Activated naive CD4-positive, alpha-beta T cell treated with anti-CD3 and anti-CD28 coated beads for 36 hours (primary cell): ENCODE data around the gene GPR180. TPM values are rescaled to one million over a fixed set of nuclear protein-coding genes. Genes with fewer than 3 reads are reported as not detected.

Source experiments
- CTCF ChIA-PET: fragments of 350-600 bp; sonication (Branson Sonifier 250); formaldehyde crosslinking; loops from one replicate; lab custom pipeline; 2021; ENCODE audit warnings: antibody characterized with exemption; lab: Charles Lee
- DNase-seq: peaks from one replicate; pipeline ENCODE4 v3.0.0-alpha.2; 2020
- H3K27ac Mint-ChIP-seq: one replicate; pipeline ENCODE4 v1.8.0; 2021; ENCODE audit warnings: mild to moderate bottlenecking, mixed read lengths
- H3K27me3 Mint-ChIP-seq: one replicate; pipeline ENCODE4 v1.8.0; 2021; ENCODE audit warnings: low read depth, mixed read lengths
- H3K36me3 Mint-ChIP-seq: one replicate; pipeline ENCODE4 v1.8.0; 2021; ENCODE audit warnings: low read depth, mixed read lengths
- H3K4me1 Mint-ChIP-seq: one replicate; pipeline ENCODE4 v1.8.0; 2021; ENCODE audit warnings: low read depth, mixed read lengths
- H3K4me3 Mint-ChIP-seq: one replicate; pipeline ENCODE4 v1.8.0; 2021; ENCODE audit warnings: mild to moderate bottlenecking, moderate library complexity, mixed read lengths
- H3K9me3 Mint-ChIP-seq: one replicate; pipeline ENCODE4 v1.8.0; 2021; ENCODE audit warnings: mixed read lengths
- intact Hi-C: fragments of 100-400 bp; cut with micrococcal nuclease; formaldehyde crosslinking; loops from one replicate; pipeline ENCODE4 v1.15.1; 2023
- total RNA-seq, 2 experiments: library from RNA; stranded (reverse); gene quantifications; one replicate each; pipeline ENCODE4 v1.2.3, GENCODE V29; 2021

Gene GPR180
- total RNA-seq, 2 experiments from 2014 or later: 5.6 to 5.7 TPM

- no peaks in the 10 kb centered on the region for H3K4me1 Mint-ChIP-seq
- no peak for DNase-seq
- H3K4me3 Mint-ChIP-seq: no peak overlapping the region
- intact Hi-C loops: no loop called here
- CTCF ChIA-PET: interaction anchor here (1.0 kb wide), 2 partner anchors 50 to 125 kb away, joined by 3 read pairs; no protein-coding TSS in a partner anchor
- H3K27ac Mint-ChIP-seq: no peak overlapping the region
- no peaks in the 10 kb centered on the region for H3K9me3 Mint-ChIP-seq
- peaks cover 53% of the 10 kb centered on the region for H3K36me3 Mint-ChIP-seq
- H3K27me3 Mint-ChIP-seq: no peaks in the 10 kb centered on the region
Measured at GRCh38 chr13:94569615-94570014, 32.0 kb upstream of the GPR180 start.

GRCh38 chr13:94579063-94579462 is 22.6 kb upstream of the GPR180 start:
- H3K4me3 Mint-ChIP-seq: no peak overlapping the region

GRCh38 chr13:94583926-94584325 is 17.7 kb upstream of the GPR180 start:
- CTCF ChIA-PET: no interaction called here

More at GRCh38 chr13:94579063-94579462, 22.6 kb upstream of the GPR180 start:
- Mint-ChIP-seq H3K4me1 (peaks cover 8% of the 10 kb centered on the region), H3K27ac (no peak overlapping the region), H3K36me3 (peaks cover 37% of the 10 kb centered on the region), H3K27me3 (no peaks in the 10 kb centered on the region), H3K9me3 (no peaks in the 10 kb centered on the region)
- CTCF ChIA-PET: no interaction called here
- intact Hi-C loops: no loop called here
- DNase-seq: no peak

GRCh38 chr13:94585543-94586101 is 16.0 kb upstream of the GPR180 start:
- H3K4me1 Mint-ChIP-seq: peaks cover 28% of the 10 kb centered on the region
- no peak for DNase-seq
- H3K27me3 Mint-ChIP-seq: no peaks in the 10 kb centered on the region
- H3K27ac Mint-ChIP-seq: no peak overlapping the region
- CTCF ChIA-PET: interaction anchor here (0.7 to 1.4 kb wide), 2 partner anchors 149 to 272 kb away, joined by 3 to 4 read pairs; no protein-coding TSS in a partner anchor
- H3K4me3 Mint-ChIP-seq: no peak overlapping the region
- H3K9me3 Mint-ChIP-seq: no peaks in the 10 kb centered on the region
- H3K36me3 Mint-ChIP-seq: peaks cover 46% of the 10 kb centered on the region
- intact Hi-C loops: no loop called here

More at GRCh38 chr13:94583926-94584325, 17.7 kb upstream of the GPR180 start:
- DNase-seq: no peak
- Mint-ChIP-seq H3K36me3 (peaks cover 46% of the 10 kb centered on the region), H3K27me3 (no peaks in the 10 kb centered on the region), H3K4me1 (peaks cover 18% of the 10 kb centered on the region), H3K27ac (no peak overlapping the region), H3K4me3 (no peak overlapping the region), H3K9me3 (no peaks in the 10 kb centered on the region)
- intact Hi-C loops: no loop called here

- DNase-seq: no peak
Measured at GRCh38 chr13:94586371-94586770, 15.3 kb upstream of the GPR180 start.

GRCh38 chr13:94588541-94588940 is 13.1 kb upstream of the GPR180 start:
- peaks cover 38% of the 10 kb centered on the region for H3K36me3 Mint-ChIP-seq
- DNase-seq: no peak
- H3K27me3 Mint-ChIP-seq: no peaks in the 10 kb centered on the region
- H3K9me3 Mint-ChIP-seq: no peaks in the 10 kb centered on the region
- intact Hi-C loops: no loop called here
- no peak overlapping the region for H3K27ac Mint-ChIP-seq
- H3K4me1 Mint-ChIP-seq: peaks cover 38% of the 10 kb centered on the region
- no peak overlapping the region for H3K4me3 Mint-ChIP-seq
- CTCF ChIA-PET: no interaction called here

More at GRCh38 chr13:94586371-94586770, 15.3 kb upstream of the GPR180 start:
- H3K27me3 Mint-ChIP-seq: no peaks in the 10 kb centered on the region
- H3K36me3 Mint-ChIP-seq: peaks cover 42% of the 10 kb centered on the region
- intact Hi-C loops: no loop called here
- H3K4me1 Mint-ChIP-seq: peaks cover 34% of the 10 kb centered on the region
- CTCF ChIA-PET: interaction anchor here (0.5 to 1.4 kb wide), 2 partner anchors 150 to 952 kb away, joined by 4 read pairs; no protein-coding TSS in a partner anchor
- H3K4me3 Mint-ChIP-seq: no peak overlapping the region
- no peaks in the 10 kb centered on the region for H3K9me3 Mint-ChIP-seq
- H3K27ac Mint-ChIP-seq: no peak overlapping the region

GRCh38 chr13:94590744-94591143 is 10.9 kb upstream of the GPR180 start:
- H3K27me3 Mint-ChIP-seq: no peaks in the 10 kb centered on the region
- H3K27ac Mint-ChIP-seq: no peak overlapping the region
- CTCF ChIA-PET: no interaction called here
- peaks cover 51% of the 10 kb centered on the region for H3K4me1 Mint-ChIP-seq
- H3K9me3 Mint-ChIP-seq: no peaks in the 10 kb centered on the region
- intact Hi-C loops: no loop called here
- H3K36me3 Mint-ChIP-seq: peaks cover 41% of the 10 kb centered on the region
- no peak for DNase-seq
- no peak overlapping the region for H3K4me3 Mint-ChIP-seq

- CTCF ChIA-PET: interaction anchor here (0.8 to 1.9 kb wide), 4 partner anchors 14 to 46 kb away, joined by 4 to 9 read pairs (median 4); no protein-coding TSS in a partner anchor
- intact Hi-C loops: no loop called here
- peaks cover 20% of the 10 kb centered on the region for H3K36me3 Mint-ChIP-seq
Measured at GRCh38 chr13:94595001-94595949, 6.4 kb upstream of the GPR180 start.

GRCh38 chr13:94595950-94596574 is 5.6 kb upstream of the GPR180 start, which contains the start of gene TGDS:
Gene TGDS (minus strand): TSS chr13:94596152. CDS start chr13:94596136, 16 bp downstream.
- H3K27ac Mint-ChIP-seq: peak within 1 kb of the TSS; percentile 88
- H3K4me1 Mint-ChIP-seq: peaks cover 32% of the 10 kb centered on the region
- peaks cover 5% of the 10 kb centered on the region for H3K9me3 Mint-ChIP-seq
- CTCF ChIA-PET: interaction anchor here (0.7 to 1.9 kb wide), 7 partner anchors 9 to 47 kb away, joined by 3 to 9 read pairs (median 4); no protein-coding TSS in a partner anchor
- no peaks in the 10 kb centered on the region for H3K27me3 Mint-ChIP-seq
- peak within 1 kb of the TSS; percentile 92 for H3K4me3 Mint-ChIP-seq
- peaks cover 18% of the 10 kb centered on the region for H3K36me3 Mint-ChIP-seq
- peak; percentile 92 for DNase-seq
- intact Hi-C loops: loop anchor here (1.0 kb wide), 2 partner anchors 47 to 177 kb away; no protein-coding TSS in a partner anchor

More at GRCh38 chr13:94595001-94595949, 6.4 kb upstream of the GPR180 start:
- peak overlapping the region; percentile 88 for H3K27ac Mint-ChIP-seq
- no peaks in the 10 kb centered on the region for H3K27me3 Mint-ChIP-seq
- peaks cover 34% of the 10 kb centered on the region for H3K4me1 Mint-ChIP-seq
- DNase-seq: peak; percentile 41
- H3K4me3 Mint-ChIP-seq: peak overlapping the region; percentile 92
- H3K9me3 Mint-ChIP-seq: no peaks in the 10 kb centered on the region

- no peak overlapping the region for H3K27ac Mint-ChIP-seq
- CTCF ChIA-PET: interaction anchor here (0.6 to 1.9 kb wide), 8 partner anchors 9 to 48 kb away, joined by 3 to 9 read pairs (median 4); no protein-coding TSS in a partner anchor
- intact Hi-C loops: loop anchor here (1.0 kb wide), 2 partner anchors 47 to 177 kb away; no protein-coding TSS in a partner anchor
Measured at GRCh38 chr13:94596575-94596971, 5.1 kb upstream of the GPR180 start.

GRCh38 chr13:94598281-94598680 is 3.4 kb upstream of the GPR180 start:
- DNase-seq: no peak
- no peaks in the 10 kb centered on the region for H3K27me3 Mint-ChIP-seq
- no peak overlapping the region for H3K4me3 Mint-ChIP-seq
- H3K27ac Mint-ChIP-seq: no peak overlapping the region
- H3K9me3 Mint-ChIP-seq: peaks cover 5% of the 10 kb centered on the region
- intact Hi-C loops: no loop called here
- CTCF ChIA-PET: no interaction called here
- H3K4me1 Mint-ChIP-seq: peaks cover 38% of the 10 kb centered on the region
- peaks cover 12% of the 10 kb centered on the region for H3K36me3 Mint-ChIP-seq

More at GRCh38 chr13:94596575-94596971, 5.1 kb upstream of the GPR180 start:
- no peak for DNase-seq
- Mint-ChIP-seq H3K9me3 (peaks cover 5% of the 10 kb centered on the region), H3K27me3 (no peaks in the 10 kb centered on the region), H3K36me3 (peaks cover 18% of the 10 kb centered on the region), H3K4me3 (peak overlapping the region; percentile 92), H3K4me1 (peaks cover 33% of the 10 kb centered on the region)
